Stimulated activated CD8-positive, alpha-beta memory T cell treated with anti-CD3 and anti-CD28 coated beads, Interleukin-15, amount 100 ng/mL, for 48 hours (primary cell): Measurements from ENCODE around the gene ODF2.
"Not testable (repeated sequence)": the region's sequence is repeated elsewhere in the genome, so short reads cannot be mapped to it uniquely, and the experiment has no call there.

Experiments used
- DNase-seq, 2 donors: peaks; one replicate each; pipeline ENCODE4 v3.0.0-alpha.2; 2020; ENCODE audit warnings: low read depth in 2 of 2

ODF2 gene

DNA sequence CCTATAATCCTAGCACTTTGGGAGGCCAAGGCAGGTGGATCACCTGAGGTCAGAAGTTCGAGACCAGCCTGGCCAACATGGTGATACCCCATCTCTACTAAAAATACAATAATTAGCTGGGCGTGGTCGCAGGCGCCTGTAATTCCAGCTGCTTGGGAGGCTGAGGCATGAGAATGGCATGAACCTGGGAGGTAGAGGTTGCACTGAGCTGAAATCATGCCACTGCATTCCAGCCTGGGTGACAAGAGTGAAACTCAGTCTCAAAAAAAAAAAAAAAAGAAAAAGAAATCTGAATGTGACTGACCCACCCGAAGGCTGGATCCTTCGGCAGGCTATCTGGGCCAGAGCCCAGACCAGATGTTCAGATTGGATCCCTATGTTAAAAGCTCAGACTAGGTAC is 32.5 kb upstream of the ODF2 start:
- DNase-seq: not testable (repeated sequence)

DNA sequence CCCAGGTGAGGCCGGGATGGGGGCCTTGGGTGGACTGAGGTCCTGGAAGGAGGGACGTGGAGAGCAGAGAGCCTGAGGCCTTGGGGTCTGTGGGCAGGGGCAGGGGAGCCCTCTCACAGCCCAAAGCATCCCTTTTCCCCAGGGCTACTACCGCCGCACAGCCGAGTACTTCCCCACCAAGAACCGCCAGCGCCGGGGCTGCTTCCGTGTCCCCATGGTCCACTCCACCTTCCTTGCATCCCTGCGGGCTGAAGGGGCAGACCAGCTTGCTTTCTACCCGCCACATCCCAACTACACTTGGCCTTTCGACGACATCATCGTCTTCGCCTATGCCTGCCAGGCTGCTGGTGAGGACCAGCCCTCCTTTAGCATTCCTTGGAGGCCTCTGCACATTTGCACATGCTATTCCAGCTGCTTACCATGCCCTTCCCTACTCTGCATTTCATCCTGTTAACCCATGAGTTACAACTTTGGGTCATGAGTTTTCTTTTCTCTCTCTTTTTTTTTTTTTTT is 31.5 kb upstream of the ODF2 start:
- no peak for DNase-seq

GRCh38 chr9:128428644-128429512 is 26.9 kb upstream of the ODF2 start:
- DNase-seq: no peak

GRCh38 chr9:128429513-128430086 is 26.2 kb upstream of the ODF2 start:
- DNase-seq: no peak

- DNase-seq: no peak
These were observed 24.6 kb upstream of the ODF2 start for GRCh38 chr9:128431207-128431606.

DNA sequence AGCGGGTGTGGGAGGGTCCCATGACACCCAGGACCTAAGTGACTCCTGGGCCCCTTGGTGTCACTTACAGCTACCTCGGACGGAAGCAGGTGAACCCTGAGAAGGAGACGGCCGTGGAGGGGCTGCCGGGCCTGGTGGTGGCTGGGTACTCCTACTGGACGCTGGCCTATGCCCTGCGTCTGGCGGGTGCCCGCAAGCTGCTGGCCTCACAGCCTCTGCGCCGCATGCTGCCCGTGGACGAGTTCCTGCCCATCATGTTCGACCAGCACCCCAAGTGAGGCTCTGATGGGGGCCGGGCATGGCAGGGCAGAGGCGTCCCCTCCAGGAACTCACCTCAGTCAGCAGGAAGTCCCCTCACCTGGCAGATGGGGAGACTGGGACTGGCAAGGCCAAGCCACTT is 21.5 kb upstream of the ODF2 start:
- no peak for DNase-seq

DNA sequence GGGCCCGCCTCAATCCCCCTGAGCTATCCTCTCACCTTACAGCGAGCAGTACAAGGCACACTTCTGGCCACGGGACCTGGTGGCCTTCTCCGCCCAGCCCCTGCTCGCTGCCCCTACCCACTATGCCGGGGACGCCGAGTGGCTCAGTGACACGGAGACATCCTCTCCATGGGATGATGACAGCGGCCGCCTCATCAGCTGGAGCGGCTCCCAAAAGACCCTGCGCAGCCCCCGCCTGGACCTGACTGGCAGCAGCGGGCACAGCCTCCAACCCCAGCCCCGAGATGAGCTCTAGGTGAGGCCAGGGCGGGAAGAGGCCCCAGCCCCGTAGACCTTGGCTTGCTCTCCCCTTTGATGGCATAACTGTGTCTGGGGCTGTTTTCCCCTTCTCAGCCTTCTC is 20.2 kb upstream of the ODF2 start:
- no peak for DNase-seq

DNA sequence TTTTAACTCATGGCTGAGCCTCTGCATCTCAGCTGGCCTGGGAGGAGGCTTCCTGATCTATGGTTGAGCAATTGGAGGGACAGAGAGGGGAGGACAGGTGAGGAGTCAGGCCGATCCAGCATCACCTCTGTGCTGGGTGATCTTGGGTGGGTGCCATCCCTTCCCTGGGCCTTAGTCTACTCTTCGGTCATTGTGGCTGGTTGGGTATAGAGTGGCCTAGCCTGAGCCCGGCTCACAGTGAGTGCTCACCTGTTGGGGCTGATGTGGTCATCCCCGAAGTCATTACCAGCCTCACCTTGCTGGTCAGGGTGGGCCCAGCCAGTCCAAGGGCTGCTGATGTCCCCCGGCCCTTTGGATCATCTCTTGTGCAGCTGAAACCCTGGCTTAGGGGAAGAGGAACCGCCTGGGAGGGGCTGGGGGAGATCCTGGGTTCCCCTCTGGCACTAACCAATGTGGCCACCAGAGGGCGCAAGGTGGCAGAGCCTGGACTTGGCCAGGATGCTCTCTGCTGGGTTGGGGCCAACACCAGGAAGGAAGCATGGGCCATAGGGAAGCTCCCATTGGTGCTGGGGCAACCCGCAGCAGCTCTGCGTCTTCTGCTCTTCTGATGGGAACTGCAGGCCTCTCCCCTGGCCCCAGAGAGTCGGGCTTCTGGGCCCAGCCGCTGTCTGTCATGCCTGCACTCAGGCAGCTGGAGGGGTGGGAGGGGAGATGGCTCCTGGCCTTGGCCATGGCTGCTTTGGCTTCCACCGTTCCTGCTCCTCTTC is 17.3 kb upstream of the ODF2 start:
- DNase-seq: peak; percentile 48 to 59

DNA sequence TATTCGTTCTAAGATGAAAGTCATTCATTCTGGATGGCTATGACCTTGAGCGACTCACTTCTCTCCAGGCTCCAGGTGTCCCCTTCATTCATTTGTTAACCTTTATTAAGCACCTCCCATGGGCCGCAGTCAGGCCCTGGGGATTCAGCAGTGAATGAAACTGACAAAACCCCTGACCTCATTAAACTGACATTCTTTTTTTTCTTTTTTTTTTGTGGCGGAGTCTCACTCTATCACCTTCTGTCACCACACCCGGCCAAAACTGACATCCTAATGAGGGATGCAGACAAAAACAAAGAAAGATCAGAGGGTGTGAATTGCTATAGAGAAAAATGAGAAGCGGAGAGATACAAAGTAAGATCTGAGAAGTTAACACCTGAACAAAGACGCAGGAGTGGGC is 16.5 kb upstream of the ODF2 start:
- no peak for DNase-seq

- DNase-seq: no peak
These were observed 13.7 kb upstream of the ODF2 start for GRCh38 chr9:128442150-128442549.

GRCh38 chr9:128446505-128446904 is 9.3 kb upstream of the ODF2 start:
- not testable (repeated sequence) for DNase-seq

DNA sequence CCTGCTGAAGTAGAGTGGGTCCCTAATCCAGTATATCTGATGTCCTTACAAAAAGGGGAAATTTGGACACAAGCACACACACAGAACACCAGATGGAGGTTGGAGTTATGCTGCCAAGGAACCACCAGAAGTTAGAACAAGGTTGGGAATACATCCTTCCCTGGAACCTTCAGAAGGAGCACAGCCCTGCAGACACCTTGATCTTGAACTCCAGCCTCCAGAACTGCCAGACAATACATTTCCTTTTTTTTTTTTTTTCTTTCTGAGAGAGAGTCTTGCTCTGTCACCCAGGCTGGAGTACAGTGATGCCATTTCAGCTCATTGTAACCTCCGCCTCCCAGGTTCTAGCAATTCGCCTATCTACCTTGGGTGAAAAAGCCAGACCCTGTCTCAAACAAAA is 7.1 kb upstream of the ODF2 start:
- DNase-seq: no peak

GRCh38 chr9:128454991-128455390 is 815 bp upstream of the ODF2 start:
- DNase-seq: no peak

GRCh38 chr9:128456613-128457061 is 831 bp downstream of the ODF2 start:
- peak; percentile 59 for DNase-seq

- DNase-seq: no peak
These were observed 1.4 kb downstream of the ODF2 start for GRCh38 chr9:128457207-128457606.

- no peak for DNase-seq
These were observed 3.2 kb downstream of the ODF2 start for GRCh38 chr9:128459011-128459410.

- DNase-seq: no peak
These were observed 13.3 kb downstream of the ODF2 start for GRCh38 chr9:128469070-128469469.

GRCh38 chr9:128470560-128470959 is 14.8 kb downstream of the ODF2 start:
- DNase-seq: no peak

GRCh38 chr9:128473104-128473503 is 17.3 kb downstream of the ODF2 start:
- no peak for DNase-seq

- no peak for DNase-seq
These were observed 20.1 kb downstream of the ODF2 start for GRCh38 chr9:128475867-128476266.

- DNase-seq: no peak
These were observed 23.5 kb downstream of the ODF2 start for GRCh38 chr9:128479262-128479661.

- DNase-seq: no peak
These were observed 25.8 kb downstream of the ODF2 start for GRCh38 chr9:128481561-128481960.
